Spleen (tissue), 11 donors: ENCODE measurements around the gene ANKS1B. TPM values are rescaled to one million over a fixed set of nuclear protein-coding genes. Genes with fewer than 3 reads are reported as not detected.

Source experiments
- DNase-seq: peaks from one replicate; pipeline ENCODE4 v3.0.0-alpha.2; 2020
- H3K27ac ChIP-seq, 8 donors: fragments of 200-600 bp; sonication (generic) in 7 of 8; 1 replicate in 4 of 8; 2 replicates in 4 of 8; pipeline versions ENCODE4 v1.5.0 to v1.8.0; 2016 to 2021; ENCODE audit warnings: inconsistent platforms in 4 of 8, mild to moderate bottlenecking in 4 of 8, moderate library complexity in 1 of 8
- H3K27me3 ChIP-seq, 7 donors: fragments of 200-600 bp; sonication (generic) in 6 of 7; replicated peaks in 1 of 7; 1 replicate in 4 of 7; 2 replicates in 3 of 7; pipeline versions ENCODE4 v1.5.0 to v1.8.0; 2016 to 2021; ENCODE audit warnings: inconsistent platforms in 3 of 7, mild to moderate bottlenecking in 1 of 7
- H3K36me3 ChIP-seq, 6 donors: fragments of 200-600 bp; sonication (generic) in 5 of 6; 1 replicate in 4 of 6; 2 replicates in 2 of 6; pipeline versions ENCODE4 v1.5.0 to v1.8.0; 2016 to 2021; ENCODE audit warnings: inconsistent platforms in 2 of 6
- H3K4me1 ChIP-seq, 6 donors: fragments of 200-600 bp; sonication (generic) in 5 of 6; 1 replicate in 3 of 6; 2 replicates in 3 of 6; pipeline versions ENCODE4 v1.5.0 to v1.8.0; 2016 to 2021; ENCODE audit warnings: inconsistent platforms in 3 of 6
- H3K4me3 ChIP-seq, 8 donors: fragments of 200-600 bp; sonication (generic) in 7 of 8; 1 replicate in 4 of 8; 2 replicates in 4 of 8; pipeline versions ENCODE4 v1.5.0 to v1.8.0; 2016 to 2021; ENCODE audit warnings: inconsistent platforms in 4 of 8, mild to moderate bottlenecking in 4 of 8, moderate library complexity in 2 of 8
- H3K9me3 ChIP-seq, 8 donors: fragments of 200-600 bp; sonication (generic) in 7 of 8; 1 replicate in 4 of 8; 2 replicates in 4 of 8; pipeline versions ENCODE4 v1.5.0 to v1.8.0; 2016 to 2021; ENCODE audit warnings: inconsistent platforms in 4 of 8
- POLR2A ChIP-seq, 3 donors: fragments of 450-650 bp; IDR thresholded peaks; one replicate each; pipeline ENCODE4 v1.5.1; 2017; ENCODE audit warnings: antibody characterized with exemption in 3 of 3, mild to moderate bottlenecking in 1 of 3
- POLR2AphosphoS5 ChIP-seq, 3 donors: sonication (generic); formaldehyde crosslinking; IDR thresholded peaks; one replicate each; pipeline ENCODE4 v1.5.1; 2017; ENCODE audit warnings: antibody characterized with exemption in 3 of 3
- whole genome bisulfite sequencing, 5 donors: extraction: QIAGEN DNeasy Blood & Tissue Kit in 3 of 5; methylation state at CpG; one replicate each; pipeline versions ENCODE4 v1.1.5 to v1.1.7; 2013 to 2018; 5-methylcytosine and 5-hydroxymethylcytosine counted together
- intact Hi-C: fragments of 100-400 bp; cut with DNase I; formaldehyde crosslinking; loops from one replicate; pipeline ENCODE4 v1.15.0; 2023; ENCODE audit warnings: low total_unique reads
- polyA plus RNA-seq, 3 donors: library from polyadenylated mRNA; stranded (reverse); fragments of 200-250 nt; gene quantifications; one replicate each; pipeline ENCODE4 v1.2.1, GENCODE V29; 2013
- total RNA-seq, 7 donors: library from RNA; depleted of rRNA in 3 of 7; stranded (reverse); fragments of >200 nt in 3 of 7; fragmentation: NEBNext Ultra II Directional in 4 of 7; extraction: Animal tissue kit (Norgen Biotek cat#: 25700) in 4 of 7; gene quantifications; one replicate each; pipeline versions ENCODE4 v1.1.0 to v1.2.1, GENCODE V29; 2016 to 2021
- TF ChIP-seq, protein P1 (sequence below), 11 experiments: fragments of 200-600 bp in 7 of 11; fragments of 450-650 bp in 4 of 11; sonication (generic) in 4 of 11; IDR thresholded peaks in 8 of 11; conservative IDR thresholded peaks in 3 of 11; 1 replicate in 7 of 11; 2 replicates in 4 of 11; pipeline versions ENCODE4 v1.4.0 to v1.8.0; 2016 to 2021; ENCODE audit warnings: antibody characterized with exemption in 11 of 11, inconsistent platforms in 4 of 11, mild to moderate bottlenecking in 1 of 11
- donor health status: healthy with polysubstance abuse.
- donor health status: DM: no; HTN: no; CAD: no; lungs with moderate emphysema.
- donor health status: DM: no; HTN: no; CAD: no.
- donor health status: Bipolar disorder and iron deficiency.
- donor health status: healthy.
- donor health status: DM: no; HTN: no; CAD: no.
- donor health status: DM: yes; HTN: yes; CAD: no.

The ANKS1B gene
- total and polyA plus RNA-seq, 10 donors = 0.21 to 8.0 (median 4.2) TPM

DNA sequence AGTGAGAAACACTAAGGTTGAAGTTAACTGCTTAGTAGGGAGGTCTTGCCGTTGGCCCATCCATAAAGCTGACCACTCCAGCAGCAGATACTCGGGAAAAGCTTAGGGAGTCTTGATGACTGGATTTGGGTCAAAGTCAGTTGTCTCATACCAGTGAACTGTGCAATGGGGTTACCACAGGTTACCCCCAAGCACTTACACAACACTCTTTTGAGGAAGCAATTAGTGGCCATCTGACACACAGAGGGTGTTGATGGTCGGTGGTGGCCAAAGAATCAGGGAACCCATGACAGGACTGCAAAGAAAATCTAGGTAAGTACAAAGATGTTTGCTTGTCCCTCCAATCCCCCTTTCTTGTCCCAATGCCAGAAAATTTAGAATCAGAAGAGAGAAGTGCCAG, 929.4 kb downstream of the ANKS1B start:
- WGBS, 5 donors = 70 to 84% (median 78%) methylated on average over 3 of the region's 3 CpGs
- H3K36me3 ChIP-seq = no peaks in the 10 kb centered on the region

DNA sequence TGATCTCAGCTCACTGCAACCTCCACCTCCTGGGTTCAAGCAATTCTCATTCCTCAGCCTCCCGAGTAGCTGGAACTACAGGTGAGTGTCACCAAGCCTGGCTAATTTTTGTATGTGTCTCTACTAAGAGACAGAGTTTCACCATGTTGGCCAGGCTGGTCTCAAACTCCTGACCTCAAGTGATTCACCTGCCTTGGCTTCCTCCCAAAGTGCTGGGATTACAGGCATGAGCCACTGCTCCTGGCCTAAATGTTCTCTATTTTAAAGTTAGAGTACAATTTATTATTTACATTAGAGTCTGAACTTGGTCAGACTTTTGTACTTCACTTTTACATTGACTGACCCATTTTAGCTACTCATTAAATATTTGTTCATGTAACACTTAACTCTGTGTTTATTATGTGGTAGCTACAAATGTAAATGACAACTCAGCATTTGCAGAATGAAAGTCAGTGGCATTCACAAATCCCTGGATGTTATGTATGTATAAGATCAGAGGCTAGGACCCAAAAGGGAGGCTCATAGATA, 930.1 kb downstream of the ANKS1B start:
- no peak overlapping the region for H3K4me3 ChIP-seq
- no peaks in the 10 kb centered on the region for H3K27me3 ChIP-seq
- H3K4me1 ChIP-seq = no peaks in the 10 kb centered on the region
- TF ChIP-seq POLR2AphosphoS5 (IDR thresholded peaks at IDR 0.05) = no peak
- TF ChIP-seq POLR2A (IDR thresholded peaks at IDR 0.05) = no peak
- TF ChIP-seq, protein P1, sequence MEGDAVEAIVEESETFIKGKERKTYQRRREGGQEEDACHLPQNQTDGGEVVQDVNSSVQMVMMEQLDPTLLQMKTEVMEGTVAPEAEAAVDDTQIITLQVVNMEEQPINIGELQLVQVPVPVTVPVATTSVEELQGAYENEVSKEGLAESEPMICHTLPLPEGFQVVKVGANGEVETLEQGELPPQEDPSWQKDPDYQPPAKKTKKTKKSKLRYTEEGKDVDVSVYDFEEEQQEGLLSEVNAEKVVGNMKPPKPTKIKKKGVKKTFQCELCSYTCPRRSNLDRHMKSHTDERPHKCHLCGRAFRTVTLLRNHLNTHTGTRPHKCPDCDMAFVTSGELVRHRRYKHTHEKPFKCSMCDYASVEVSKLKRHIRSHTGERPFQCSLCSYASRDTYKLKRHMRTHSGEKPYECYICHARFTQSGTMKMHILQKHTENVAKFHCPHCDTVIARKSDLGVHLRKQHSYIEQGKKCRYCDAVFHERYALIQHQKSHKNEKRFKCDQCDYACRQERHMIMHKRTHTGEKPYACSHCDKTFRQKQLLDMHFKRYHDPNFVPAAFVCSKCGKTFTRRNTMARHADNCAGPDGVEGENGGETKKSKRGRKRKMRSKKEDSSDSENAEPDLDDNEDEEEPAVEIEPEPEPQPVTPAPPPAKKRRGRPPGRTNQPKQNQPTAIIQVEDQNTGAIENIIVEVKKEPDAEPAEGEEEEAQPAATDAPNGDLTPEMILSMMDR (IDR thresholded peaks at IDR 0.05 in 8 of 11, conservative IDR thresholded peaks at IDR 0.05 in 3 of 11) = no peak
- no peak overlapping the region for H3K27ac ChIP-seq
- no peaks in the 10 kb centered on the region for H3K36me3 ChIP-seq
- intact Hi-C loops = loop anchor here (5.0 kb wide), 1 partner anchor 713 kb away; no protein-coding TSS in a partner anchor
- DNase-seq = no peak
- 70 to 90% (median 85%) methylated on average over 1 of the region's 1 CpG for WGBS, 5 donors
- H3K9me3 ChIP-seq = no peaks in the 10 kb centered on the region

More for the DNA sequence above, 929.4 kb downstream of the ANKS1B start:
- intact Hi-C loops = no loop called here
- no peak overlapping the region for H3K4me3 ChIP-seq
- no peak overlapping the region for H3K27ac ChIP-seq
- no peaks in the 10 kb centered on the region for H3K9me3 ChIP-seq
- DNase-seq = no peak
- H3K4me1 ChIP-seq = no peaks in the 10 kb centered on the region
- H3K27me3 ChIP-seq = no peaks in the 10 kb centered on the region
- TF ChIP-seq POLR2A (IDR thresholded peaks at IDR 0.05) (no peak), POLR2AphosphoS5 (IDR thresholded peaks at IDR 0.05) (no peak)
- TF ChIP-seq, protein P1 (IDR thresholded peaks at IDR 0.05 in 8 of 11, conservative IDR thresholded peaks at IDR 0.05 in 3 of 11) = no peak

DNA sequence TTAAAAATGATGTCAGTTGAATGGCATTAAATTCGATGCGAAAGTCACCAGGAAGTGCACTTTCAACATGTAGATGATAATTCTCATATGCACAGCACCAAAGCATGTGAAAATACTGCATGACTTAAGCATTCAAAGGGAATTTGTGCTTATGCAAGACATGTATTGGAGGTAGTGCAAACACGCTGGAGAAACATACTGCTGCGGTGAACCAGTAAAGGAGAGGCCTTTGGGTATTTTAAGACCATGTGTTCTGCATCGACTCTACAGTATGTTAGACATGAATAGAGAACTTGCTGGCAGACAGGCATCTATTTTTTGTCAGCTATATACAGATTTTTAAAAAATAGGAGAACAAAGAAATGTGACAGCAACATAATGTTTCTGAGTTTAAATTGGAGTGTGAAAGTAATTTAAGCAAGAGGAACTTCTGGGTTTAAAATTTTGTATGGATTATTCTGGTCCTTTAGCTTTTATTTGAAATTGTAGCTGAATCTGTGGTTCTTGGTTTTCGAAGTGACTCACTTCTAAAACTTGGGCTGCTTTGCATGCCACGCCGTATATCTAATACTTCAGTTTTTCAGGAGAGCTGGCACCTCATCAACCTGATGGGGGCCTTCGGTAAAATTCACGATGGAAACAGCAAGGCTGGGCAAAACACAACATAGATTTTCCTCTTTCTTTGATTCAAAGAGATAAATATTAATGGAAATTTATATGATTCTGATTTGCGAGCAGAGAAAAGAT, 930.9 kb downstream of the ANKS1B start:
- H3K4me3 ChIP-seq = no peak overlapping the region
- no peak for DNase-seq
- TF ChIP-seq POLR2A (IDR thresholded peaks at IDR 0.05) (no peak), POLR2AphosphoS5 (IDR thresholded peaks at IDR 0.05) (no peak)
- TF ChIP-seq, protein P1 (IDR thresholded peaks at IDR 0.05 in 8 of 11, conservative IDR thresholded peaks at IDR 0.05 in 3 of 11) = no peak
- H3K36me3 ChIP-seq = no peaks in the 10 kb centered on the region
- H3K27me3 ChIP-seq = no peaks in the 10 kb centered on the region
- H3K4me1 ChIP-seq = no peaks in the 10 kb centered on the region
- intact Hi-C loops = loop anchor here (5.0 kb wide), 1 partner anchor 714 kb away; no protein-coding TSS in a partner anchor
- H3K9me3 ChIP-seq = no peaks in the 10 kb centered on the region
- no peak overlapping the region for H3K27ac ChIP-seq
- WGBS, 5 donors = 81 to 92% (median 87%) methylated on average over 11 of the region's 11 CpGs

DNA sequence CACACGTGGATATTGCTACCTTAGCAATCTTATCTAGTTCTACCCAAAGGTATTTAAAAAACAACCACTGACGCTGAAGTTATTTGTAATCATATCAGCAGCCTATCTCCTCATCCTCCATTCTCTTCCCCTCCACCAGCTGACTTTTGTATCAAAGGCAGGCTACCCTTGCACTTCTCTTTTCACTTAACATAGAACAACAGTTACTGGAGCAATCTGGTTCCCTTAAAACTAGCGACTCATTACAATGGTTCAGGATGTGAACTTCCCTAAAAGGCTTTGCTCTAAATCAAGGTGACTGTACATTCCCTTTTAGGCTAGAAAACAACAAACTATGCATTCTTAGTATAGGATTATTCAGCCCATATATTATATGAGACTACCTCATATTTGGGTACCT, 935.0 kb downstream of the ANKS1B start:
- Histone ChIP-seq H3K4me1 (no peaks in the 10 kb centered on the region), H3K4me3 (no peak overlapping the region), H3K9me3 (peaks cover 0 to 23% (median 15%) of the 10 kb centered on the region in 8 donors), H3K36me3 (no peaks in the 10 kb centered on the region), H3K27ac (no peak overlapping the region), H3K27me3 (no peaks in the 10 kb centered on the region)
- 24 to 35% (median 28%) methylated on average over 3 of the region's 3 CpGs for WGBS, 5 donors
- DNase-seq = no peak
- TF ChIP-seq, protein P1 (IDR thresholded peaks at IDR 0.05 in 8 of 11, conservative IDR thresholded peaks at IDR 0.05 in 3 of 11) = no peak
- no peak for TF ChIP-seq POLR2A (IDR thresholded peaks at IDR 0.05)
- intact Hi-C loops = loop anchor here (5.0 kb wide), 1 partner anchor 718 kb away; no protein-coding TSS in a partner anchor
